ENCODE measurements around the gene LGI4. TPM values are rescaled to one million over a fixed set of nuclear protein-coding genes. Genes with fewer than 3 reads are reported as not detected.

LGI4 gene
- total and polyA plus RNA-seq, 2 donors (not counting 1 experiment from before 2014, with no cell fraction given): 0.17 to 0.19 TPM

DNA sequence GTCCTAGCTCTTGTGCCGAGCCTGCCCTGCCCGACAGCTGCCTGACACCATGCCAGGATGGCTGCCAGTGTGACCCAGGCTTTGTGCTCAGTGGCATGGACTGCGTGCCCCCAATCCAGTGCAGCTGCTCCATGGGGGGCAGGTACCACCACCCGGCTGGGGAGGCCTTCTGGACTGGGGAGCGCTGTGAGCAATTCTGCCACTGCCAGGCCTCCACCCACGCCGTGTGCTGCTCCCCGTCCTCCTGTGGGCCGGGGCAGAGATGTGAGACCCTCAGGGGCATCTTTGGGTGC lies 28.6 kb downstream of the LGI4 start:
- Histone ChIP-seq H4K20me1 (ENCODE audit: control insufficient read depth, extremely low read depth, insufficient read depth, low read length) (no peaks in the 10 kb centered on the region), H3K4me1 (ENCODE audit: control insufficient read depth, extremely low read depth, insufficient read depth, low read length) (no peaks in the 10 kb centered on the region), H3K4me2 (ENCODE audit: extremely low read depth, insufficient read depth, low read length) (no peak overlapping the region), H3K79me2 (ENCODE audit: control insufficient read depth, insufficient read depth, low read length) (no peaks in the 10 kb centered on the region), H2AFZ (ENCODE audit: low read length) (no peak overlapping the region), H3K27ac (ENCODE audit: insufficient read depth, low read length) (no peak overlapping the region), H3K9ac (ENCODE audit: insufficient read depth, low read length) (no peak overlapping the region), H3K9me3 (ENCODE audit: control insufficient read depth, insufficient read depth, low read depth, low read length) (no peaks in the 10 kb centered on the region), H3K27me3 (ENCODE audit: control insufficient read depth, insufficient read depth, low read length) (no peaks in the 10 kb centered on the region), H3K36me3 (ENCODE audit: control insufficient read depth, insufficient read depth, low read length) (no peaks in the 10 kb centered on the region), H3K4me3 (replicated peaks in 1 of 4; ENCODE audit: control extremely low read depth in 1 of 4, insufficient read depth in 1 of 4, low read depth in 3 of 4, low read length in 4 of 4) (no peak overlapping the region)
- no peak for TF ChIP-seq EZH2 (IDR thresholded peaks at IDR 0.05; ENCODE audit: low read length, missing control alignments)
- TF ChIP-seq, protein P1, sequence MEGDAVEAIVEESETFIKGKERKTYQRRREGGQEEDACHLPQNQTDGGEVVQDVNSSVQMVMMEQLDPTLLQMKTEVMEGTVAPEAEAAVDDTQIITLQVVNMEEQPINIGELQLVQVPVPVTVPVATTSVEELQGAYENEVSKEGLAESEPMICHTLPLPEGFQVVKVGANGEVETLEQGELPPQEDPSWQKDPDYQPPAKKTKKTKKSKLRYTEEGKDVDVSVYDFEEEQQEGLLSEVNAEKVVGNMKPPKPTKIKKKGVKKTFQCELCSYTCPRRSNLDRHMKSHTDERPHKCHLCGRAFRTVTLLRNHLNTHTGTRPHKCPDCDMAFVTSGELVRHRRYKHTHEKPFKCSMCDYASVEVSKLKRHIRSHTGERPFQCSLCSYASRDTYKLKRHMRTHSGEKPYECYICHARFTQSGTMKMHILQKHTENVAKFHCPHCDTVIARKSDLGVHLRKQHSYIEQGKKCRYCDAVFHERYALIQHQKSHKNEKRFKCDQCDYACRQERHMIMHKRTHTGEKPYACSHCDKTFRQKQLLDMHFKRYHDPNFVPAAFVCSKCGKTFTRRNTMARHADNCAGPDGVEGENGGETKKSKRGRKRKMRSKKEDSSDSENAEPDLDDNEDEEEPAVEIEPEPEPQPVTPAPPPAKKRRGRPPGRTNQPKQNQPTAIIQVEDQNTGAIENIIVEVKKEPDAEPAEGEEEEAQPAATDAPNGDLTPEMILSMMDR (conservative IDR thresholded peaks at IDR 0.05 in 1 of 2, IDR thresholded peaks at IDR 0.05 in 1 of 2; ENCODE audit: low read depth in 1 of 2, low read length in 2 of 2): no peak
- no peak for DNase-seq (ENCODE audit: low read depth in 2 of 2)

DNA sequence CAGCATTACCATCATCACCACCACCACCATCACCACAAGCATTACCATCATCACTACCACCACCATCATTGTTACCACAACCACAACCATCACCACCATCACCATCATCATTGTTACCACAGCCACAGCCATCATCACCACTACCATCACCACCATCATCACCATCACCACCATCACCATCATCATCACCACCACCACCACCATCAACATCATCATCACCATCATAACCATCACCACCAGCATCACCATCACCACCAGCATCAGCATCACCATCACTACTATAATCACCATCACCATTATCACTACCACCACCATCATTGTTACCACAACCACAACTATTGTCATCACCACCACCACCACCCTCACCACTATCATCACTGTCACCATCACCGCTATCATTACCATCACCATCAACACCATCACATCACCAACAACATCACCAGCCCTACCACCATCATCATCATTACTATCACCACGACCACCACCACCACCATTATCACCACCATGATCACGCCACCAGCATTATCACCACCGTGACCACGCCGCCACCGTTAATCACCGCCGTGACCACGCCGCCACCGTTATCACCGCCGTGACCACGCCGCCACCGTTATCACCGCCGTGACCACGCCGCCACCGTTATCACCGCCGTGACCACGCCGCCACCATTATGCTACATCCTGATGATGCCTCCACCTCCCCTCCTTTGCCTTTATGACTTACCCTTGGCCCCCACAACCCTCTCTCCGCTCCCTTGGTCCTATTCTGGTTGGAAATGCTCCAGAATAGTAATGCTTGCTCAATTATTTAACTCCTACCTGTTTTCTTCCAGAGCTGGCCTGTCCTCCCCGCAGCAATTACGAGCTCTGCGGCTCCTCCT lies 29.2 kb downstream of the LGI4 start:
- Histone ChIP-seq H3K9ac (ENCODE audit: insufficient read depth, low read length) (no peak overlapping the region), H3K27me3 (ENCODE audit: control insufficient read depth, insufficient read depth, low read length) (no peaks in the 10 kb centered on the region), H3K27ac (ENCODE audit: insufficient read depth, low read length) (no peak overlapping the region), H2AFZ (ENCODE audit: low read length) (no peak overlapping the region), H4K20me1 (ENCODE audit: control insufficient read depth, extremely low read depth, insufficient read depth, low read length) (no peaks in the 10 kb centered on the region), H3K36me3 (ENCODE audit: control insufficient read depth, insufficient read depth, low read length) (no peaks in the 10 kb centered on the region), H3K4me3 (replicated peaks in 1 of 4; ENCODE audit: control extremely low read depth in 1 of 4, insufficient read depth in 1 of 4, low read depth in 3 of 4, low read length in 4 of 4) (no peak overlapping the region), H3K79me2 (ENCODE audit: control insufficient read depth, insufficient read depth, low read length) (no peaks in the 10 kb centered on the region), H3K9me3 (ENCODE audit: control insufficient read depth, insufficient read depth, low read depth, low read length) (no peaks in the 10 kb centered on the region), H3K4me1 (ENCODE audit: control insufficient read depth, extremely low read depth, insufficient read depth, low read length) (no peaks in the 10 kb centered on the region), H3K4me2 (ENCODE audit: extremely low read depth, insufficient read depth, low read length) (no peak overlapping the region)
- TF ChIP-seq, protein P1 (conservative IDR thresholded peaks at IDR 0.05 in 1 of 2, IDR thresholded peaks at IDR 0.05 in 1 of 2; ENCODE audit: low read depth in 1 of 2, low read length in 2 of 2): no peak
- TF ChIP-seq EZH2 (IDR thresholded peaks at IDR 0.05; ENCODE audit: low read length, missing control alignments): no peak
- DNase-seq (ENCODE audit: low read depth in 2 of 2): no peak

DNA sequence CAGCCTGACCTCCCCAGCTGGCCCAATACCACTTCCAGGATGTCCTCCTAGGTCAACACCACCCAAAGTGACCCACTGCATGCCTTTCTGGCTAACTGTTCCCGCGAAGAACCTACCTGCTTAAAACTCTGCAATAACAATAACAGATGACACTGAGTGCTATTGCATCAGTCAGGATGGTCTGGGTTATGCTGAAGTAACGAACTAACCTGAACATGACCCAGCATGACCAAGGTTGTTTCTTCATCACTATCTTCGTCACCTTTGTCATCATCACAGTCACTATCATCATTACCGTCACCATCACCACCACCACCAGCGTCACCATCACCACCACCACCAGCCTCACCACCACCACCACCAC lies 29.8 kb downstream of the LGI4 start:
- no peak for DNase-seq (ENCODE audit: low read depth in 2 of 2)

More for the DNA sequence above, 29.8 kb downstream of the LGI4 start:
- Histone ChIP-seq H3K4me3 (replicated peaks in 1 of 4; ENCODE audit: control extremely low read depth in 1 of 4, insufficient read depth in 1 of 4, low read depth in 3 of 4, low read length in 4 of 4) (no peak overlapping the region), H3K27me3 (ENCODE audit: control insufficient read depth, insufficient read depth, low read length) (no peaks in the 10 kb centered on the region), H3K27ac (ENCODE audit: insufficient read depth, low read length) (no peak overlapping the region), H4K20me1 (ENCODE audit: control insufficient read depth, extremely low read depth, insufficient read depth, low read length) (no peaks in the 10 kb centered on the region), H2AFZ (ENCODE audit: low read length) (no peak overlapping the region), H3K9ac (ENCODE audit: insufficient read depth, low read length) (no peak overlapping the region), H3K4me2 (ENCODE audit: extremely low read depth, insufficient read depth, low read length) (no peak overlapping the region), H3K36me3 (ENCODE audit: control insufficient read depth, insufficient read depth, low read length) (no peaks in the 10 kb centered on the region), H3K79me2 (ENCODE audit: control insufficient read depth, insufficient read depth, low read length) (no peaks in the 10 kb centered on the region), H3K9me3 (ENCODE audit: control insufficient read depth, insufficient read depth, low read depth, low read length) (no peaks in the 10 kb centered on the region), H3K4me1 (ENCODE audit: control insufficient read depth, extremely low read depth, insufficient read depth, low read length) (no peaks in the 10 kb centered on the region)
- TF ChIP-seq, protein P1 (conservative IDR thresholded peaks at IDR 0.05 in 1 of 2, IDR thresholded peaks at IDR 0.05 in 1 of 2; ENCODE audit: low read depth in 1 of 2, low read length in 2 of 2): no peak
- TF ChIP-seq EZH2 (IDR thresholded peaks at IDR 0.05; ENCODE audit: low read length, missing control alignments): no peak
